Measurements from ENCODE around the gene MAGI2. TPM values are rescaled to one million over a fixed set of nuclear protein-coding genes. Genes with fewer than 3 reads are reported as not detected.

Gene MAGI2
- total and polyA plus RNA-seq, 4 donors = 0.37 to 4.1 (median 1.4) TPM

DNA sequence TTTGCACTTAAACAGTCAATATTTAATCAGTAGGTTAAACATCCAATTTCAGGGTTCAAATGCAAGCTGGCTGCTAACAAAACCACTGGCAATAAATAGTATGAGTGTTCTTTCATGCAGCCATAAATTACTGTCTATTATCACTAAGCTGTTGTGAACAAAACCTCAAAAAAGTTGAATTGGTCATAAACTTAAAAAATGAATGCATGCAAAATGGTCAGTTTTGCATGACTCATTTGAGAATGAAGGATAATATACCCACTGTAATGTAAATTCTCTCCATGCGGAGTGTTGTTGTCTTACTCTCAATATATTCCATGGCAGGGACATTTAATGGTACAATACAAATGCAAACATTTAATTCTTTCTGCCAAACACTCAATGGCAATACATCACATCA is 226.4 kb downstream of the MAGI2 start:
- Histone ChIP-seq H3K9me3 (ENCODE audit: control insufficient read depth in 4 of 4, low read length in 3 of 4) (no peaks in the 10 kb centered on the region), H3K27ac (ENCODE audit: low read depth in 1 of 2, low read length in 2 of 2) (no peak overlapping the region), H3K27me3 (ENCODE audit: control insufficient read depth in 4 of 4, insufficient read depth in 4 of 4, low read length in 3 of 4) (no peaks in the 10 kb centered on the region), H3K36me3 (ENCODE audit: control insufficient read depth in 4 of 4, insufficient read depth in 3 of 4, low read depth in 1 of 4, low read length in 3 of 4) (no peaks in the 10 kb centered on the region), H3K4me1 (ENCODE audit: control insufficient read depth in 4 of 4, insufficient read depth in 4 of 4, low read length in 3 of 4) (no peaks in the 10 kb centered on the region), H3K4me3 (ENCODE audit: low read depth in 1 of 3, low read length in 3 of 3) (no peak overlapping the region), H3K9ac (ENCODE audit: low read depth in 1 of 2, low read length in 2 of 2) (no peak overlapping the region)
- DNase-seq (ENCODE audit: low spot score) = no peak
- WGBS = 92% methylated on average over 1 of the region's 1 CpG
- TF ChIP-seq CTCF (IDR thresholded peaks at IDR 0.05; ENCODE audit: low read depth, low read length, missing input control) = no peak
- TF ChIP-seq RAD21 (IDR thresholded peaks at IDR 0.05) = no peak
- no peak for TF ChIP-seq FOXA1 (IDR thresholded peaks at IDR 0.05)
- TF ChIP-seq, protein P1, sequence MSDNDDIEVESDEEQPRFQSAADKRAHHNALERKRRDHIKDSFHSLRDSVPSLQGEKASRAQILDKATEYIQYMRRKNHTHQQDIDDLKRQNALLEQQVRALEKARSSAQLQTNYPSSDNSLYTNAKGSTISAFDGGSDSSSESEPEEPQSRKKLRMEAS (IDR thresholded peaks at IDR 0.05) = no peak

- DNase-seq (ENCODE audit: low spot score) = no peak
- no peaks in the 10 kb centered on the region for H3K9me3 ChIP-seq (ENCODE audit: control insufficient read depth in 4 of 4, low read length in 3 of 4)
- H3K4me1 ChIP-seq (ENCODE audit: control insufficient read depth in 4 of 4, insufficient read depth in 4 of 4, low read length in 3 of 4) = peaks cover 0 to 5% (median 2%) of the 10 kb centered on the region in 4 donors
- 91% methylated on average over 2 of the region's 2 CpGs for WGBS
- no peak for TF ChIP-seq FOXA1 (IDR thresholded peaks at IDR 0.05)
- TF ChIP-seq, protein P1 (IDR thresholded peaks at IDR 0.05) = no peak
- TF ChIP-seq, protein P2, sequence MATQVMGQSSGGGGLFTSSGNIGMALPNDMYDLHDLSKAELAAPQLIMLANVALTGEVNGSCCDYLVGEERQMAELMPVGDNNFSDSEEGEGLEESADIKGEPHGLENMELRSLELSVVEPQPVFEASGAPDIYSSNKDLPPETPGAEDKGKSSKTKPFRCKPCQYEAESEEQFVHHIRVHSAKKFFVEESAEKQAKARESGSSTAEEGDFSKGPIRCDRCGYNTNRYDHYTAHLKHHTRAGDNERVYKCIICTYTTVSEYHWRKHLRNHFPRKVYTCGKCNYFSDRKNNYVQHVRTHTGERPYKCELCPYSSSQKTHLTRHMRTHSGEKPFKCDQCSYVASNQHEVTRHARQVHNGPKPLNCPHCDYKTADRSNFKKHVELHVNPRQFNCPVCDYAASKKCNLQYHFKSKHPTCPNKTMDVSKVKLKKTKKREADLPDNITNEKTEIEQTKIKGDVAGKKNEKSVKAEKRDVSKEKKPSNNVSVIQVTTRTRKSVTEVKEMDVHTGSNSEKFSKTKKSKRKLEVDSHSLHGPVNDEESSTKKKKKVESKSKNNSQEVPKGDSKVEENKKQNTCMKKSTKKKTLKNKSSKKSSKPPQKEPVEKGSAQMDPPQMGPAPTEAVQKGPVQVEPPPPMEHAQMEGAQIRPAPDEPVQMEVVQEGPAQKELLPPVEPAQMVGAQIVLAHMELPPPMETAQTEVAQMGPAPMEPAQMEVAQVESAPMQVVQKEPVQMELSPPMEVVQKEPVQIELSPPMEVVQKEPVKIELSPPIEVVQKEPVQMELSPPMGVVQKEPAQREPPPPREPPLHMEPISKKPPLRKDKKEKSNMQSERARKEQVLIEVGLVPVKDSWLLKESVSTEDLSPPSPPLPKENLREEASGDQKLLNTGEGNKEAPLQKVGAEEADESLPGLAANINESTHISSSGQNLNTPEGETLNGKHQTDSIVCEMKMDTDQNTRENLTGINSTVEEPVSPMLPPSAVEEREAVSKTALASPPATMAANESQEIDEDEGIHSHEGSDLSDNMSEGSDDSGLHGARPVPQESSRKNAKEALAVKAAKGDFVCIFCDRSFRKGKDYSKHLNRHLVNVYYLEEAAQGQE (IDR thresholded peaks at IDR 0.05) = no peak
- no peak for TF ChIP-seq ATF3 (IDR thresholded peaks at IDR 0.05)
- TF ChIP-seq CTCF (IDR thresholded peaks at IDR 0.05; ENCODE audit: low read depth, low read length, missing input control) = no peak
- no peak for TF ChIP-seq HNF4A (conservative IDR thresholded peaks at IDR 0.05)
- TF ChIP-seq FOXA2 (IDR thresholded peaks at IDR 0.05) = no peak
- TF ChIP-seq NR2F2 (IDR thresholded peaks at IDR 0.05) = no peak
- TF ChIP-seq RAD21 (IDR thresholded peaks at IDR 0.05) = no peak
- no peak for TF ChIP-seq SP1 (IDR thresholded peaks at IDR 0.05)
- no peak for TF ChIP-seq YY1 (IDR thresholded peaks at IDR 0.05)
- no peak overlapping the region for H3K9ac ChIP-seq (ENCODE audit: low read depth in 1 of 2, low read length in 2 of 2)
- H3K4me3 ChIP-seq (ENCODE audit: low read depth in 1 of 3, low read length in 3 of 3) = no peak overlapping the region
- H3K27me3 ChIP-seq (ENCODE audit: control insufficient read depth in 4 of 4, insufficient read depth in 4 of 4, low read length in 3 of 4) = no peaks in the 10 kb centered on the region
- no peak overlapping the region for H3K27ac ChIP-seq (ENCODE audit: low read depth in 1 of 2, low read length in 2 of 2)
- H3K36me3 ChIP-seq (ENCODE audit: control insufficient read depth in 4 of 4, insufficient read depth in 3 of 4, low read depth in 1 of 4, low read length in 3 of 4) = no peaks in the 10 kb centered on the region
Measured at GRCh38 chr7:79221211-79221610, 232.3 kb downstream of the MAGI2 start.

Measured in liver (tissue), 9 donors.